Pulmonary artery endothelial cell (primary cell): ENCODE data around the gene MRTFB. TPM values are rescaled to one million over a fixed set of nuclear protein-coding genes. Genes with fewer than 3 reads are reported as not detected.

Source experiments
- DNase-seq: peaks from one replicate; pipeline ENCODE4 v3.0.0-alpha.2; 2011; ENCODE audit warnings: low read depth, low spot score
- total RNA-seq: library from RNA; depleted of rRNA; stranded (reverse); fragments of >200 nt; gene quantifications from 2 replicates; pipeline ENCODE4 v1.2.3, GENCODE V29; 2014

MRTFB gene
- total RNA-seq, 1 donor from 2014 or later = 11.1 TPM

- peak; percentile 54 for DNase-seq
Observed at GRCh38 chr16:14285513-14286367, 214.6 kb downstream of the MRTFB start.

GRCh38 chr16:14286368-14287230 is 215.5 kb downstream of the MRTFB start:
- no peak for DNase-seq

GRCh38 chr16:14289692-14290340 is 218.7 kb downstream of the MRTFB start:
- DNase-seq = no peak

- DNase-seq = no peak
Observed at GRCh38 chr16:14291286-14291685, 220.2 kb downstream of the MRTFB start.

GRCh38 chr16:14292051-14292825 is 221.1 kb downstream of the MRTFB start:
- DNase-seq = no peak

GRCh38 chr16:14296663-14297062 is 225.5 kb downstream of the MRTFB start:
- no peak for DNase-seq

GRCh38 chr16:14298374-14299122 is 227.4 kb downstream of the MRTFB start:
- no peak for DNase-seq

- DNase-seq = no peak
Observed at GRCh38 chr16:14300705-14301168, 229.6 kb downstream of the MRTFB start.

- DNase-seq = no peak
Observed at GRCh38 chr16:14301169-14302030, 230.3 kb downstream of the MRTFB start.

- no peak for DNase-seq
Observed at GRCh38 chr16:14302031-14302398, 230.9 kb downstream of the MRTFB start.

GRCh38 chr16:14302399-14303181 is 231.5 kb downstream of the MRTFB start:
- DNase-seq = no peak

GRCh38 chr16:14303182-14303618 is 232.1 kb downstream of the MRTFB start:
- no peak for DNase-seq

- no peak for DNase-seq
Observed at GRCh38 chr16:14303639-14304394, 232.7 kb downstream of the MRTFB start.

GRCh38 chr16:14304891-14305460 is 233.9 kb downstream of the MRTFB start:
- no peak for DNase-seq

GRCh38 chr16:14306485-14307058 is 235.5 kb downstream of the MRTFB start:
- no peak for DNase-seq

GRCh38 chr16:14307059-14307526 is 236.0 kb downstream of the MRTFB start:
- no peak for DNase-seq
